Measurements from ENCODE around the gene VSTM2L. TPM values are rescaled to one million over a fixed set of nuclear protein-coding genes. Genes with fewer than 3 reads are reported as not detected.

Gene VSTM2L
- total and polyA plus RNA-seq, 2 donors (not counting 3 experiments of a cell fraction or from before 2014, with no cell fraction given) = 0.18 TPM; not detected in 1

- BruUV-seq (replicated peaks) = no TSS peak
These were observed 38.6 kb upstream of the VSTM2L start for GRCh38 chr20:37864298-37864697.

GRCh38 chr20:37866051-37866450, 36.9 kb upstream of the VSTM2L start:
- BruUV-seq (replicated peaks) = no TSS peak
- Histone ChIP-seq H3K9me3 (replicated peaks; ENCODE audit: control insufficient read depth, insufficient read depth, low read length) (no peaks in the 10 kb centered on the region), H3K4me1 (ENCODE audit: control insufficient read depth, extremely low read depth, insufficient read depth, low read length) (no peaks in the 10 kb centered on the region), H3K27ac (ENCODE audit: insufficient read depth, low read depth, low read length) (no peak overlapping the region), H3K79me2 (ENCODE audit: control insufficient read depth, insufficient read depth, low read length) (no peaks in the 10 kb centered on the region), H4K20me1 (replicated peaks; ENCODE audit: control insufficient read depth, extremely low read depth, insufficient read depth, low read length) (no peaks in the 10 kb centered on the region), H3K9ac (replicated peaks; ENCODE audit: extremely low read depth, insufficient read depth, low read length) (no peak overlapping the region), H3K4me2 (ENCODE audit: insufficient read depth, low read length) (no peak overlapping the region), H3K9me1 (replicated peaks; ENCODE audit: control insufficient read depth, extremely low read depth, insufficient read depth, low read length) (no peaks in the 10 kb centered on the region), H3K36me3 (ENCODE audit: control insufficient read depth in 2 of 2, extremely low read depth in 1 of 2, insufficient read depth in 2 of 2, low read length in 2 of 2) (peaks cover 0 to 4% of the 10 kb centered on the region in 2 experiments), H3K4me3 (replicated peaks in 1 of 3; ENCODE audit: insufficient read depth in 1 of 3, low read depth in 1 of 3, low read length in 3 of 3) (no peak overlapping the region), H2AFZ (ENCODE audit: low read depth, low read length) (no peak overlapping the region), H3K27me3 (ENCODE audit: control insufficient read depth in 2 of 2, insufficient read depth in 2 of 2, low read length in 2 of 2) (no peaks in the 10 kb centered on the region)
- intact Hi-C loops (cut with micrococcal nuclease) = no loop called here
- dilution Hi-C loops (cut with MboI; ENCODE audit: extremely low pct_ligation_motif_present, low sequenced_read_pairs) = no loop called here
- POLR2A ChIA-PET = no interaction called here
- CTCF ChIA-PET = interaction anchor here (0.8 to 1.9 kb wide), 3 partner anchors 11 to 302 kb away, joined by 3 to 4 read pairs (median 3); no protein-coding TSS in a partner anchor
- FAIRE-seq (no peak), DNase-seq (ENCODE audit: low read depth, low spot score) (no peak)
- no peak for TF ChIP-seq FOS (IDR thresholded peaks at IDR 0.05; ENCODE audit: borderline replicate concordance, insufficient read depth, low read length)

More at GRCh38 chr20:37864298-37864697, 38.6 kb upstream of the VSTM2L start:
- DNase-seq (ENCODE audit: low read depth, low spot score) (no peak), FAIRE-seq (no peak)
- TF ChIP-seq JUN (IDR thresholded peaks at IDR 0.05; ENCODE audit: borderline replicate concordance, insufficient read depth, insufficient read length, low read depth) = no peak
- TF ChIP-seq EZH2 (IDR thresholded peaks at IDR 0.05; ENCODE audit: borderline replicate concordance, low read depth, low read length, severe bottlenecking) = no peak
- TF ChIP-seq MYC (IDR thresholded peaks at IDR 0.05; ENCODE audit: low read depth, low read length) = no peak
- TF ChIP-seq GATA2 (IDR thresholded peaks at IDR 0.05; ENCODE audit: insufficient read depth, insufficient read length, low read depth, low read length) = no peak
- TF ChIP-seq, protein P1, sequence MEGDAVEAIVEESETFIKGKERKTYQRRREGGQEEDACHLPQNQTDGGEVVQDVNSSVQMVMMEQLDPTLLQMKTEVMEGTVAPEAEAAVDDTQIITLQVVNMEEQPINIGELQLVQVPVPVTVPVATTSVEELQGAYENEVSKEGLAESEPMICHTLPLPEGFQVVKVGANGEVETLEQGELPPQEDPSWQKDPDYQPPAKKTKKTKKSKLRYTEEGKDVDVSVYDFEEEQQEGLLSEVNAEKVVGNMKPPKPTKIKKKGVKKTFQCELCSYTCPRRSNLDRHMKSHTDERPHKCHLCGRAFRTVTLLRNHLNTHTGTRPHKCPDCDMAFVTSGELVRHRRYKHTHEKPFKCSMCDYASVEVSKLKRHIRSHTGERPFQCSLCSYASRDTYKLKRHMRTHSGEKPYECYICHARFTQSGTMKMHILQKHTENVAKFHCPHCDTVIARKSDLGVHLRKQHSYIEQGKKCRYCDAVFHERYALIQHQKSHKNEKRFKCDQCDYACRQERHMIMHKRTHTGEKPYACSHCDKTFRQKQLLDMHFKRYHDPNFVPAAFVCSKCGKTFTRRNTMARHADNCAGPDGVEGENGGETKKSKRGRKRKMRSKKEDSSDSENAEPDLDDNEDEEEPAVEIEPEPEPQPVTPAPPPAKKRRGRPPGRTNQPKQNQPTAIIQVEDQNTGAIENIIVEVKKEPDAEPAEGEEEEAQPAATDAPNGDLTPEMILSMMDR (IDR thresholded peaks at IDR 0.05; ENCODE audit: extremely low read depth in 1 of 2, insufficient read depth in 1 of 2, low read depth in 1 of 2, low read length in 2 of 2) = no peak
- ChIA-PET POLR2A (no interaction called here), CTCF (interaction anchor here (0.7 kb wide), 1 partner anchor 357 kb away, joined by 3 read pairs; no protein-coding TSS in a partner anchor)
- no peaks in the 10 kb centered on the region for H3K79me2 ChIP-seq (ENCODE audit: control insufficient read depth, insufficient read depth, low read length)
- no peak overlapping the region for H3K4me2 ChIP-seq (ENCODE audit: insufficient read depth, low read length)
- no peaks in the 10 kb centered on the region for H3K9me1 ChIP-seq (replicated peaks; ENCODE audit: control insufficient read depth, extremely low read depth, insufficient read depth, low read length)
- no peak overlapping the region for H2AFZ ChIP-seq (ENCODE audit: low read depth, low read length)
- dilution Hi-C loops (cut with MboI; ENCODE audit: extremely low pct_ligation_motif_present, low sequenced_read_pairs) (no loop called here), intact Hi-C loops (cut with micrococcal nuclease) (no loop called here)
- H4K20me1 ChIP-seq (replicated peaks; ENCODE audit: control insufficient read depth, extremely low read depth, insufficient read depth, low read length) = no peaks in the 10 kb centered on the region
- H3K9ac ChIP-seq (replicated peaks; ENCODE audit: extremely low read depth, insufficient read depth, low read length) = no peak overlapping the region
- H3K27ac ChIP-seq (ENCODE audit: insufficient read depth, low read depth, low read length) = no peak overlapping the region
- H3K9me3 ChIP-seq (replicated peaks; ENCODE audit: control insufficient read depth, insufficient read depth, low read length) = no peaks in the 10 kb centered on the region
- peaks cover 0 to 7% of the 10 kb centered on the region in 2 experiments for H3K36me3 ChIP-seq (ENCODE audit: control insufficient read depth in 2 of 2, extremely low read depth in 1 of 2, insufficient read depth in 2 of 2, low read length in 2 of 2)
- no peaks in the 10 kb centered on the region for H3K27me3 ChIP-seq (ENCODE audit: control insufficient read depth in 2 of 2, insufficient read depth in 2 of 2, low read length in 2 of 2)
- no peak overlapping the region for H3K4me3 ChIP-seq (replicated peaks in 1 of 3; ENCODE audit: insufficient read depth in 1 of 3, low read depth in 1 of 3, low read length in 3 of 3)
- no peaks in the 10 kb centered on the region for H3K4me1 ChIP-seq (ENCODE audit: control insufficient read depth, extremely low read depth, insufficient read depth, low read length)
